GM20000 (cell line): ENCODE data around the gene GULP1.

Source experiments
- DNase-seq: peaks from one replicate; pipeline ENCODE4 v3.0.0; 2012; ENCODE audit warnings: low spot score
- CTCF ChIP-seq: IDR thresholded peaks from 2 replicates; pipeline ENCODE4 v1.5.1; 2012; ENCODE audit warnings: mild to moderate bottlenecking, control low read depth; ENCODE audit errors: extremely low read depth, missing control alignments

The GULP1 gene

GRCh38 chr2:188316342-188316741, 24.7 kb downstream of the GULP1 start:
- TF ChIP-seq CTCF: no peak
- DNase-seq: no peak

DNA sequence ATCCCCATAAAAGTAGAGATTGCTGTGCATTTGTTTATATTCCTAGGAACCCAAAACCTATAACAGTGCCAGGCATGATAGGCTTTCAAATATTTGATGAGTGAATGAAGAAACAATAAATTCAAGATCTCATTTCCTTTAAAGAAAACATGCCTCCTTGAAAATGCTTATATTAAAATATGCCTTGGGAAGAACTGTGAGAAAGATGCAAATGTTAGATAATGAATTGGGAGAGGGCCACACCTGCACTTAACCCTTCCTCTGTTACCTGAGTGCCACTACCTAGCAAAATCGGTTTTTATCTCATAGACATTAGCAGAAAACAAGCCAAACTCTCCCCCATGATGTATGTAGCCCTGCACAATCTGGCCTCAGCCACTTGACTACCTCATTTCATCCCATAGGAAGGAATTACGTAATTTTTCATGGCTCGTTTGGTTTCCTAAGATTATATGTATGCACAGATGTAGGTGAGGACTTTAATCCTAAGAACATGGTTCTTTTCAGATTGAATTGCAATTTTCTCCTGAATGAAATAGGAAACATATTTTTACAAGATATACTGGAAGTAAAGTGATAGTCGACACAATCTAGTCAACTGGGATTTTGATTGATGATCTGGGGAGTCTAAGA, 25.2 kb downstream of the GULP1 start:
- DNase-seq: no peak
- no peak for TF ChIP-seq CTCF

DNA sequence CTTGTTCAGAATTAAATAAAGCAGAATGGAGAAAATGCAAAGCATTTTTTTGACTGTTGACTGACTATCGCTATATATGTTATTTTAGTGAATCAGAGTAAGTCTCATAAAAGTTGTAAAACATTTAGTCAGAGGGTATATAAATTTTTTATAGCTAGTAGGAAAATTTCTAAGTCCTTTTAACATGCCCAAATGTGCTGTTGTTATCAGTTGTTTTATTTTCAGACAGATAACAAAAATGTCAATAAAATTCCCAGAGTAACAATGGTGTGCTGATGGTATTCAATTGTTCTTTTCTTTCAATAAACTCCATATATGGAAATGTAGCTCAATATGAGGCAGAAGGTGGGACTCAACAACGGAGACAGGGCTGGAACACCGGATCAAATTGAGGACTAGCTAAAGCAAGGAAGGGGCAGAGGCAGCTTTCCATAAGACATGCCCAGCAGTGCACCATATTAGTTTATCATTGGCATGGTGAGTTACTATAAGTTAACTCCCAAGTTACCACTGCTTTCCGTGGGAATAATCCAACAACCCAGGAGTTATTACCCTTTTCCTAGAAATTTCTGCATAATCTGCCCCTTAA, 26.6 kb downstream of the GULP1 start:
- no peak for DNase-seq
- TF ChIP-seq CTCF: no peak

GRCh38 chr2:188319838-188320237, 28.2 kb downstream of the GULP1 start:
- no peak for DNase-seq
- no peak for TF ChIP-seq CTCF

DNA sequence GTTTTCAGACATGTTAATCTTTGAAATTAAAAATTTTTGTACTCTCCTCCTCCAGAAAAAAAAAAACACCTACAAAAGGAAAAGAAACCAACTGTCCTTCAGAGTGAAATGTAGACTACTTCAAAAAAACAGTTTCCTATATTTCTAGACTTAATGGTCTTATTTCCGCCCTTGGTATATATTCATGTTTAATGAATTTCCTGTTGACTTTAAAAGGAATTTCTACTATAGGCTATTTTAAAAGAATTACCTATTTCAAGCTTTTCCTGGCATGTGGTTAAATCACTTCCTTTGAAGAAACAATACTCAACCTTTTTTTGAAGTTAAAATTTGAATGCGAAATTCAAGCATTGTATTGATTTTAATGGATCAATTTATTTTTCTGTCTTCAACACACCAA, 29.2 kb downstream of the GULP1 start:
- TF ChIP-seq CTCF: no peak
- DNase-seq: no peak

GRCh38 chr2:188322569-188323551, 31.2 kb downstream of the GULP1 start:
- no peak for TF ChIP-seq CTCF
- DNase-seq: no peak

DNA sequence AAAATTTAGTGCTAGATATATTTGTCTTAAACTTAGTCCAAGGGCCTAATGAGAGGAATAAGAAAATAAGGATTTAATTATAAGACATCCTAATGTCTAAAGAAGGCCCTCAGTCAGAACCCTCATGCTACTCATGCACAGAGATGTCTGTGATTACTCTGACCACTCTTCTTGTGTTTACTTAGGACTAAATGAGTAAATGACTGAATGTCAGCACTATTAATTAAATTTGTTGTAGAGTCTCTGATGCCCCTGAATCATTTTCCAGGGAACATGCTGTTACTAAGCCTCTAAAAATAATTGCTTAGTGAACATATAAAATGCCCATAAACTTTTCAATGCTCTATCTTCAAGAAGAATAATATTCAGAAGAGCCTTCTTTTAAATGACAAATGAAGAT, 32.4 kb downstream of the GULP1 start:
- no peak for DNase-seq
- no peak for TF ChIP-seq CTCF
